ENCODE measurements around the gene ZBTB24.

DNA sequence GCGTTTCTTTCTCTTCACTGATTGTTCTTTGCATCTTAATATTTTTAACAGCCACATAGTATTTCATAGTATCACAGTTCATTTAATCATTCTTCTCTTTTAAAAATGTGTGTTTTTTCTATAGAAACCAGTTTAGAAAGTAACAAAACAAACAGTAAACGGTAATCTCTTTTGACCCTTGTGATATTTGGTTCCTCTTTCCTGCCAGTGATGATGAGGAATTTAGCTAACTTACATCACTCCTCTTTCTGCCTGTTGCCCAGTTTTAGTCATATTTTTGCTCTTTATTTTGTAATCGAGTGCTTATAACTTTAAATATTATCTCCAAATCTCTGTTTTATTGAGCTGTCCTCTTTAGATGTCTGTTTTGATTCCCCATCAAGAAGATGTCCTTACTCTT lies 38.1 kb upstream of the ZBTB24 start:
- TF ChIP-seq, protein P1, sequence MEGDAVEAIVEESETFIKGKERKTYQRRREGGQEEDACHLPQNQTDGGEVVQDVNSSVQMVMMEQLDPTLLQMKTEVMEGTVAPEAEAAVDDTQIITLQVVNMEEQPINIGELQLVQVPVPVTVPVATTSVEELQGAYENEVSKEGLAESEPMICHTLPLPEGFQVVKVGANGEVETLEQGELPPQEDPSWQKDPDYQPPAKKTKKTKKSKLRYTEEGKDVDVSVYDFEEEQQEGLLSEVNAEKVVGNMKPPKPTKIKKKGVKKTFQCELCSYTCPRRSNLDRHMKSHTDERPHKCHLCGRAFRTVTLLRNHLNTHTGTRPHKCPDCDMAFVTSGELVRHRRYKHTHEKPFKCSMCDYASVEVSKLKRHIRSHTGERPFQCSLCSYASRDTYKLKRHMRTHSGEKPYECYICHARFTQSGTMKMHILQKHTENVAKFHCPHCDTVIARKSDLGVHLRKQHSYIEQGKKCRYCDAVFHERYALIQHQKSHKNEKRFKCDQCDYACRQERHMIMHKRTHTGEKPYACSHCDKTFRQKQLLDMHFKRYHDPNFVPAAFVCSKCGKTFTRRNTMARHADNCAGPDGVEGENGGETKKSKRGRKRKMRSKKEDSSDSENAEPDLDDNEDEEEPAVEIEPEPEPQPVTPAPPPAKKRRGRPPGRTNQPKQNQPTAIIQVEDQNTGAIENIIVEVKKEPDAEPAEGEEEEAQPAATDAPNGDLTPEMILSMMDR (IDR thresholded peaks at IDR 0.05) = no peak
- TF ChIP-seq EP300 (IDR thresholded peaks at IDR 0.05) = no peak
